ENCODE measurements around the gene PIP4K2A. TPM values are rescaled to one million over a fixed set of nuclear protein-coding genes. Genes with fewer than 3 reads are reported as not detected.
A peak's percentile ranks its signal among the peaks of the same experiment; 100 is the strongest.
"Not testable (repeated sequence)": the region's sequence is repeated elsewhere in the genome, so short reads cannot be mapped to it uniquely, and the experiment has no call there.

Gene PIP4K2A
- total and polyA plus RNA-seq, 5 experiments from 2014 or later: 54.3 to 169 (median 77.5) TPM

DNA sequence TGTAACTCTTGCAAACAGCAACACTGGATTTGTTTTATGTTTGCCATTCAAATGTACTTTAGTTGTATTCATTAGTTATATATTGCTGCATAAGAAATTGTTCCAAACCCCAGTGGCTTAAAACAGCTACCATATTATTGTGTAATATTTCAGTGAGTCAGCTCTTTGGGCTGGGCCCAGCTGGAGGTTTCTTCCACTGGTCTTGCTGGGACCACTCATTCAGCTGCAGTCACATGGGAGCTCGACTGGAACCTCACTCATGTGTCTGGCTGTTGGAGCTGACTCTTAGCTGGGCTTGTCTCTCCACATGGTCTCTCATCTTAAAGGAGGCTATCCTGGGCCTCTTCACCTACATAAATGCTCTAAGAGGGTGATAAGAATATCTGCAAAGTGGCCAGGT, 23.2 kb upstream of the PIP4K2A start:
- ATAC-seq: no peak
- peaks cover 0 to 4% (median 1%) of the 10 kb centered on the region in 3 donors for H3K36me3 Mint-ChIP-seq
- POLR2A ChIA-PET: interaction anchor here (0.7 kb wide), 1 partner anchor 25 kb away, joined by 3 read pairs; no protein-coding TSS in a partner anchor
- no peak overlapping the region for H3K27ac Mint-ChIP-seq
- no peak for DNase-seq
- peaks cover 0 to 3% (median 0%) of the 10 kb centered on the region in 9 donors for H3K9me3 Mint-ChIP-seq
- peaks cover 0 to 5% (median 2%) of the 10 kb centered on the region in 4 donors for H3K4me1 Mint-ChIP-seq
- H3K27me3 Mint-ChIP-seq: peaks cover 0 to 6% (median 0%) of the 10 kb centered on the region in 5 donors
- H3K4me3 Mint-ChIP-seq: no peak overlapping the region

GRCh38 chr10:22736134-22736533, 21.8 kb upstream of the PIP4K2A start:
- Mint-ChIP-seq H3K36me3 (peaks cover 0 to 4% (median 0%) of the 10 kb centered on the region in 3 donors), H3K4me1 (peaks cover 0 to 2% (median 0%) of the 10 kb centered on the region in 4 donors), H3K27me3 (peaks cover 0 to 6% (median 0%) of the 10 kb centered on the region in 5 donors), H3K27ac (no peak overlapping the region), H3K9me3 (peaks cover 0 to 3% (median 0%) of the 10 kb centered on the region in 9 donors), H3K4me3 (no peak overlapping the region)
- ATAC-seq (no peak), DNase-seq (no peak)
- POLR2A ChIA-PET: no interaction called here

GRCh38 chr10:22733992-22734391, 19.6 kb upstream of the PIP4K2A start:
- no peak overlapping the region for H3K27ac Mint-ChIP-seq
- H3K4me1 Mint-ChIP-seq: peaks cover 0 to 2% (median 0%) of the 10 kb centered on the region in 4 donors
- ATAC-seq (no peak), DNase-seq (no peak)
- peaks cover 0 to 6% (median 0%) of the 10 kb centered on the region in 5 donors for H3K27me3 Mint-ChIP-seq
- H3K9me3 Mint-ChIP-seq: no peaks in the 10 kb centered on the region
- POLR2A ChIA-PET: no interaction called here
- H3K36me3 Mint-ChIP-seq: no peaks in the 10 kb centered on the region
- H3K4me3 Mint-ChIP-seq: no peak overlapping the region

GRCh38 chr10:22727663-22728062, 13.3 kb upstream of the PIP4K2A start:
- H3K27ac Mint-ChIP-seq: peak overlapping the region in 2 of 10 donors; percentile 32 to 38
- H3K4me3 Mint-ChIP-seq: no peak overlapping the region
- DNase-seq (no peak), ATAC-seq (no peak)
- H3K36me3 Mint-ChIP-seq: no peaks in the 10 kb centered on the region
- no peaks in the 10 kb centered on the region for H3K9me3 Mint-ChIP-seq
- peaks cover 9 to 28% (median 15%) of the 10 kb centered on the region in 4 donors for H3K4me1 Mint-ChIP-seq
- POLR2A ChIA-PET: no interaction called here
- no peaks in the 10 kb centered on the region for H3K27me3 Mint-ChIP-seq

GRCh38 chr10:22727112-22727511, 12.7 kb upstream of the PIP4K2A start:
- Mint-ChIP-seq H3K36me3 (no peaks in the 10 kb centered on the region), H3K9me3 (no peaks in the 10 kb centered on the region), H3K4me3 (no peak overlapping the region), H3K4me1 (peaks cover 9 to 32% (median 16%) of the 10 kb centered on the region in 4 donors), H3K27me3 (no peaks in the 10 kb centered on the region), H3K27ac (peak overlapping the region in 1 of 10 donors; percentile 55)
- ATAC-seq: no peak
- POLR2A ChIA-PET: no interaction called here
- DNase-seq: no peak

DNA sequence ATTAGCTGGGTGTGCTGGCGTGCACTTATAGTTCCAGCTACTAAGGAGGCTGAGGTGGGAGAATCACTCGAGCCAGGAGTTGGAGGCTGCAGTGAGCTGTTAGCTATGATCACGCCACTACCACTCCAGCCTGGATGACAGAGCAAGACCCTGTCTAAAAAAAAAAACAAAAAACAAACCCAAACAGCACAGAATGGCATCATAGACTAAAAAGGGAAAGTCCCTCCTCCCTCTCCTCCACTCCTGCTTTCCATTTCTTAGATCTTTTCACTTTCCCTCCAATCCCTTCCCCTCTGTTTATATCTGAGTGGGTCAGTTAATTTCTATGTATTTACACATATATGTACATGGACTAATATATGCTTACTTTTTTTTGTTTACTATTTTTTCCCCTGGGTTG, 10.4 kb upstream of the PIP4K2A start:
- no peak overlapping the region for H3K4me3 Mint-ChIP-seq
- H3K4me1 Mint-ChIP-seq: peaks cover 10 to 38% (median 16%) of the 10 kb centered on the region in 4 donors
- H3K36me3 Mint-ChIP-seq: no peaks in the 10 kb centered on the region
- DNase-seq: no peak
- H3K27ac Mint-ChIP-seq: peak overlapping the region in 3 of 10 donors; percentile 10 to 18 (median 15)
- POLR2A ChIA-PET: no interaction called here
- no peaks in the 10 kb centered on the region for H3K9me3 Mint-ChIP-seq
- no peaks in the 10 kb centered on the region for H3K27me3 Mint-ChIP-seq
- no peak for ATAC-seq

GRCh38 chr10:22723783-22724182, 9.4 kb upstream of the PIP4K2A start:
- POLR2A ChIA-PET: no interaction called here
- Mint-ChIP-seq H3K36me3 (no peaks in the 10 kb centered on the region), H3K27ac (peak overlapping the region in 2 of 10 donors; percentile 79 to 81), H3K4me1 (peaks cover 11 to 38% (median 16%) of the 10 kb centered on the region in 4 donors), H3K27me3 (no peaks in the 10 kb centered on the region), H3K9me3 (no peaks in the 10 kb centered on the region), H3K4me3 (peak overlapping the region in 2 of 10 donors; percentile 9 to 14)
- ATAC-seq: no peak
- DNase-seq: no peak

GRCh38 chr10:22723343-22723779, 9.0 kb upstream of the PIP4K2A start:
- Mint-ChIP-seq H3K27me3 (no peaks in the 10 kb centered on the region), H3K4me3 (peak overlapping the region in 6 of 10 donors; percentile 2 to 57 (median 32)), H3K27ac (peak overlapping the region in 8 of 10 donors; percentile 31 to 81 (median 64)), H3K36me3 (no peaks in the 10 kb centered on the region), H3K9me3 (no peaks in the 10 kb centered on the region), H3K4me1 (peaks cover 11 to 36% (median 17%) of the 10 kb centered on the region in 4 donors)
- ATAC-seq (peak in 1 of 2 donors; percentile 33), DNase-seq (peak in 1 of 10 donors; percentile 31)
- POLR2A ChIA-PET: no interaction called here

- Mint-ChIP-seq H3K27me3 (no peaks in the 10 kb centered on the region), H3K9me3 (no peaks in the 10 kb centered on the region), H3K4me3 (peak overlapping the region in 2 of 10 donors; percentile 47 to 57), H3K27ac (peak overlapping the region in 2 of 10 donors; percentile 31 to 81), H3K36me3 (no peaks in the 10 kb centered on the region), H3K4me1 (peaks cover 11 to 36% (median 16%) of the 10 kb centered on the region in 4 donors)
- ATAC-seq: no peak
- POLR2A ChIA-PET: interaction anchor here (0.6 kb wide), 4 partner anchors 106 to 232 kb away, joined by 3 to 4 read pairs (median 3); no protein-coding TSS in a partner anchor
- no peak for DNase-seq
Measured at GRCh38 chr10:22722626-22723169, 8.3 kb upstream of the PIP4K2A start.

DNA sequence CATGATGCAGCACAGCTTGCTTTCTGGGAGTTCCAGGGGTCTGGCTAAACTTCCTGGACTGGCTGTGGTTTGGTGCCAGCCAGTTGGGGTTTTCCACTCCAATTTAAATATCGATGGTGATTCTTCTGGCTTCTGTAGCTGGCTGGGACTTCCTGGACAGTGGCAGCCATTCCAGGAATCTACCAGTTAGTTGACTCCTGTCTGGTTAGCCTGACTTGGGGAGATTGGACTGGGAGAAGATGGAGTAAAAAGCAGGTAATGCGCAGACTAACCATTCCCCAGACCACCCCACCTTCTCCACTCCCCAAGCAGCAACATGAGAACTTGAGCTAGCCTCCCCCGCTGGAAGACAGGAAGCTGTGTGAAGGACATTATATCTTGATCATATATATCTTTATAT, 6.3 kb upstream of the PIP4K2A start:
- Mint-ChIP-seq H3K27ac (peak overlapping the region in 1 of 10 donors; percentile 28), H3K4me3 (no peak overlapping the region), H3K36me3 (no peaks in the 10 kb centered on the region), H3K4me1 (peaks cover 11 to 30% (median 21%) of the 10 kb centered on the region in 4 donors), H3K9me3 (no peaks in the 10 kb centered on the region), H3K27me3 (no peaks in the 10 kb centered on the region)
- DNase-seq (no peak), ATAC-seq (no peak)
- POLR2A ChIA-PET: interaction anchor here (0.5 kb wide), 1 partner anchor 146 kb away, joined by 3 read pairs; no protein-coding TSS in a partner anchor

DNA sequence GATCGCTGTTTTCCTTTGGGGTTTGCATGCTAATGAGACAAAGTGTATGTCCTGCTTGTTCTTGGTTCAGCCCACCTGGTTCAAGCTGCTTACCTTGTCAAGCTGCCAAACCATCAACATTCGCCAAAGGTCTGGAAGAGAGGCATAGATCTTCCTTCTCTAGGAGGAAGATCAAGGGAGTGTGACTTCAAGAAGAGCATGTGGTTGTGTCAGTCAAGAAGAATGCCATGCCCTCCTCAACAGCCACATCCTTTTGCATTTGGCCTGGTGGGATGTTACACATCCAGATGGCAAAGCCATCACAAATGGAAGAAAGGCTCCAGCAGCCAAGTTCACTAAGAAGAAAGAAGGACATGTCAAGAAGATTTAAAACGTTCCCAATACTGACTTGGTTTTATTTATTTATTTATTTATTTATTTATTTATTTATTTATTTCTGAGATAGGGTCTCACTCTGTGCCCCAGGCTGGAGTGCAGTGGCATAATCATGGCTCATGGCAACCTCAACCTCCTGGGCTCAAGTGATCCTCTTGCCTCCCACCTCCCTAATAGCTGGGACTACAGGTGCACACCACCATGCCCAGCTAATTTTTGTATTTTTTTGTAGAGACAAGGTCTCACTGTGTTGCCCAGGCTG, 5.1 kb upstream of the PIP4K2A start:
- Mint-ChIP-seq H3K27ac (peak overlapping the region in 1 of 10 donors; percentile 21), H3K4me1 (peaks cover 17 to 35% (median 25%) of the 10 kb centered on the region in 4 donors), H3K9me3 (no peaks in the 10 kb centered on the region), H3K4me3 (peak overlapping the region in 1 of 10 donors; percentile 54), H3K36me3 (no peaks in the 10 kb centered on the region), H3K27me3 (no peaks in the 10 kb centered on the region)
- ATAC-seq (no peak), DNase-seq (no peak)
- POLR2A ChIA-PET: no interaction called here

GRCh38 chr10:22718659-22719058, 4.3 kb upstream of the PIP4K2A start:
- peaks cover 14 to 26% (median 20%) of the 10 kb centered on the region in 4 donors for H3K4me1 Mint-ChIP-seq
- H3K27ac Mint-ChIP-seq, H3K9me3 Mint-ChIP-seq, DNase-seq, H3K36me3 Mint-ChIP-seq, ATAC-seq, H3K4me3 Mint-ChIP-seq, H3K27me3 Mint-ChIP-seq: not testable (repeated sequence)
- POLR2A ChIA-PET: interaction anchor here (1.1 kb wide), 1 partner anchor 13 kb away, joined by 5 read pairs; no protein-coding TSS in a partner anchor

- POLR2A ChIA-PET: interaction anchor here (0.7 to 1.1 kb wide), 2 partner anchors 12 to 281 kb away, joined by 4 to 5 read pairs; no protein-coding TSS in a partner anchor
- H3K27ac Mint-ChIP-seq: peak overlapping the region in 1 of 10 donors; percentile 34
- no peak for DNase-seq
- H3K4me1 Mint-ChIP-seq: peaks cover 8 to 17% (median 13%) of the 10 kb centered on the region in 4 donors
- no peaks in the 10 kb centered on the region for H3K27me3 Mint-ChIP-seq
- no peaks in the 10 kb centered on the region for H3K36me3 Mint-ChIP-seq
- no peak overlapping the region for H3K4me3 Mint-ChIP-seq
- no peaks in the 10 kb centered on the region for H3K9me3 Mint-ChIP-seq
- no peak for ATAC-seq
Measured at GRCh38 chr10:22717728-22718127, 3.4 kb upstream of the PIP4K2A start.

Measured in naive thymus-derived CD8-positive, alpha-beta T cell (primary cell).